Measurements from ENCODE around the gene PRDM1.

PRDM1 gene

DNA sequence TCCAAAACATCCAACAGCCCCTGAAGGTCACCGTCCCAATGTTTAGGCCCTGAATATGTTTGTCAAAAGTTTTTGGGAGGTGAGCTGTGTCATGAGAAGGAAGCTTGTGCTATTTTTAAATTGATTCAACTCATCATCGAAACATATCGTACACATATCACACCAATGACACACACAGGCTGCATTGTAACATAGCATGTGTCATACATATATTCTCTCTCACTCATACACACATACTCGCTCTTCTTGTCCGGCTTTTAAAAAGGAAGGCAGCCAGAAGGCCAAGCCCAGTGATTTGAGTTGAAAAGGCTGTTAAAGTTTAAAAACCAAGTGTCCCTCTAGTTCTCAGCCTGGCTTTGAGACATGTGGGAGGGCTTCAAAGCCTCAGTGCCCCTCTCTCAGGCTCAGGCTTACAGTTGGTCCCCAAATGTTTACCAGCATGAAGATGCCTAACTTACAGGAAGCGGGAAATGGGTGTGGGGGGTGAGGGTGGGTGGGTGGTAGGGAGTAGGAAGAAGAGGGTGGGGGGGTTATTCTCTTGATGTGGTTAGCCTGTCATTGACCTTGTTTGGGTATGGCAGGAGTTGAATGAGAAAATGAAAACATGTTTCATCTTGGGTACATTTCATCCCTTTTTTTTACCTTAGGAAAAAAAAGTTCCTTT lies 3.3 kb upstream of the PRDM1 start:
- no peaks in the 10 kb centered on the region for H3K9me2 ChIP-seq (replicated peaks; ENCODE audit: low read depth, low read length)
- no peaks in the 10 kb centered on the region for H3F3A ChIP-seq (ENCODE audit: low read depth)
- no peaks in the 10 kb centered on the region for H3K79me2 ChIP-seq (ENCODE audit: insufficient read depth, low read length)
- peak overlapping the region; percentile 66 for H3K4me2 ChIP-seq (ENCODE audit: low read depth, low read length, poor library complexity, severe bottlenecking)
- H3K9ac ChIP-seq (ENCODE audit: low read depth, low read length, poor library complexity, severe bottlenecking) = peak overlapping the region; percentile 50
- H3K4me3 ChIP-seq (ENCODE audit: low read length, poor library complexity, severe bottlenecking) = peak overlapping the region; percentile 42
- no peaks in the 10 kb centered on the region for H3K36me3 ChIP-seq (ENCODE audit: insufficient read depth, low read length)
- TF ChIP-seq EZH2phosphoT487 (IDR thresholded peaks at IDR 0.05; ENCODE audit: borderline replicate concordance) = no peak
- TF ChIP-seq, protein P1, sequence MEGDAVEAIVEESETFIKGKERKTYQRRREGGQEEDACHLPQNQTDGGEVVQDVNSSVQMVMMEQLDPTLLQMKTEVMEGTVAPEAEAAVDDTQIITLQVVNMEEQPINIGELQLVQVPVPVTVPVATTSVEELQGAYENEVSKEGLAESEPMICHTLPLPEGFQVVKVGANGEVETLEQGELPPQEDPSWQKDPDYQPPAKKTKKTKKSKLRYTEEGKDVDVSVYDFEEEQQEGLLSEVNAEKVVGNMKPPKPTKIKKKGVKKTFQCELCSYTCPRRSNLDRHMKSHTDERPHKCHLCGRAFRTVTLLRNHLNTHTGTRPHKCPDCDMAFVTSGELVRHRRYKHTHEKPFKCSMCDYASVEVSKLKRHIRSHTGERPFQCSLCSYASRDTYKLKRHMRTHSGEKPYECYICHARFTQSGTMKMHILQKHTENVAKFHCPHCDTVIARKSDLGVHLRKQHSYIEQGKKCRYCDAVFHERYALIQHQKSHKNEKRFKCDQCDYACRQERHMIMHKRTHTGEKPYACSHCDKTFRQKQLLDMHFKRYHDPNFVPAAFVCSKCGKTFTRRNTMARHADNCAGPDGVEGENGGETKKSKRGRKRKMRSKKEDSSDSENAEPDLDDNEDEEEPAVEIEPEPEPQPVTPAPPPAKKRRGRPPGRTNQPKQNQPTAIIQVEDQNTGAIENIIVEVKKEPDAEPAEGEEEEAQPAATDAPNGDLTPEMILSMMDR (conservative IDR thresholded peaks at IDR 0.05; ENCODE audit: low read length) = no peak
- H4K20me1 ChIP-seq (ENCODE audit: insufficient read depth, low read length, poor library complexity, severe bottlenecking) = no peaks in the 10 kb centered on the region
- 0 out of 2 replicates have a peak overlapping the region, but pooled peaks have one; percentile 14 for H2AFZ ChIP-seq (ENCODE audit: low read length)
- H3K9me3 ChIP-seq (ENCODE audit: insufficient read depth, low read depth, low read length) = no peaks in the 10 kb centered on the region
- peaks cover 44% of the 10 kb centered on the region for H3K4me1 ChIP-seq (ENCODE audit: insufficient read depth, low read length, poor library complexity, severe bottlenecking)
- H3K27me3 ChIP-seq (ENCODE audit: insufficient read depth, low read length, poor library complexity, severe bottlenecking) = no peaks in the 10 kb centered on the region

DNA sequence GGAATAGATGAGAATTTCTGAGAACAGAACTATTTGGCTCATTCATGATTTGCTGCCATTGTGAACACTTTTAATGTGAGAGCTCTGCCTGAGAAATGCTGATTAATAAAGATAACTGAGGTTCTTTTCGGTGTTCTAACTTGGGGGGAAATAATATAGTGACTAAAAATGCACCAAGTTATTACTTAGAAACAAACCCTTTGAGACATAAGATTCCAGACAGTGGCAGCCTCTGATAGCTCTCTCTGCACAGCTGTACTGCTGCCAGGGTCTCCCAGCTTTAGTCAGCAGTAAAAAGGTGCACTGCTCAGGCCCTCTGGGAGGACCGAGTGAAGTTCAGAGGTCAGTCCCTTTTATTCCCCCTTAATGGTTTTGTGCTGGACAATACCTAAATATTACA lies 2.5 kb upstream of the PRDM1 start:
- H3K79me2 ChIP-seq (ENCODE audit: insufficient read depth, low read length) = no peaks in the 10 kb centered on the region
- no peaks in the 10 kb centered on the region for H3K27me3 ChIP-seq (ENCODE audit: insufficient read depth, low read length, poor library complexity, severe bottlenecking)
- H3K9ac ChIP-seq (ENCODE audit: low read depth, low read length, poor library complexity, severe bottlenecking) = peak overlapping the region; percentile 50
- peaks cover 44% of the 10 kb centered on the region for H3K4me1 ChIP-seq (ENCODE audit: insufficient read depth, low read length, poor library complexity, severe bottlenecking)
- H3F3A ChIP-seq (ENCODE audit: low read depth) = no peaks in the 10 kb centered on the region
- no peak overlapping the region for H2AFZ ChIP-seq (ENCODE audit: low read length)
- no peaks in the 10 kb centered on the region for H4K20me1 ChIP-seq (ENCODE audit: insufficient read depth, low read length, poor library complexity, severe bottlenecking)
- no peaks in the 10 kb centered on the region for H3K9me2 ChIP-seq (replicated peaks; ENCODE audit: low read depth, low read length)
- H3K4me3 ChIP-seq (ENCODE audit: low read length, poor library complexity, severe bottlenecking) = peak overlapping the region; percentile 42
- no peaks in the 10 kb centered on the region for H3K36me3 ChIP-seq (ENCODE audit: insufficient read depth, low read length)
- no peaks in the 10 kb centered on the region for H3K9me3 ChIP-seq (ENCODE audit: insufficient read depth, low read depth, low read length)
- TF ChIP-seq, protein P1 (conservative IDR thresholded peaks at IDR 0.05; ENCODE audit: low read length) = no peak
- no peak for TF ChIP-seq EZH2phosphoT487 (IDR thresholded peaks at IDR 0.05; ENCODE audit: borderline replicate concordance)
- H3K4me2 ChIP-seq (ENCODE audit: low read depth, low read length, poor library complexity, severe bottlenecking) = peak overlapping the region; percentile 66

DNA sequence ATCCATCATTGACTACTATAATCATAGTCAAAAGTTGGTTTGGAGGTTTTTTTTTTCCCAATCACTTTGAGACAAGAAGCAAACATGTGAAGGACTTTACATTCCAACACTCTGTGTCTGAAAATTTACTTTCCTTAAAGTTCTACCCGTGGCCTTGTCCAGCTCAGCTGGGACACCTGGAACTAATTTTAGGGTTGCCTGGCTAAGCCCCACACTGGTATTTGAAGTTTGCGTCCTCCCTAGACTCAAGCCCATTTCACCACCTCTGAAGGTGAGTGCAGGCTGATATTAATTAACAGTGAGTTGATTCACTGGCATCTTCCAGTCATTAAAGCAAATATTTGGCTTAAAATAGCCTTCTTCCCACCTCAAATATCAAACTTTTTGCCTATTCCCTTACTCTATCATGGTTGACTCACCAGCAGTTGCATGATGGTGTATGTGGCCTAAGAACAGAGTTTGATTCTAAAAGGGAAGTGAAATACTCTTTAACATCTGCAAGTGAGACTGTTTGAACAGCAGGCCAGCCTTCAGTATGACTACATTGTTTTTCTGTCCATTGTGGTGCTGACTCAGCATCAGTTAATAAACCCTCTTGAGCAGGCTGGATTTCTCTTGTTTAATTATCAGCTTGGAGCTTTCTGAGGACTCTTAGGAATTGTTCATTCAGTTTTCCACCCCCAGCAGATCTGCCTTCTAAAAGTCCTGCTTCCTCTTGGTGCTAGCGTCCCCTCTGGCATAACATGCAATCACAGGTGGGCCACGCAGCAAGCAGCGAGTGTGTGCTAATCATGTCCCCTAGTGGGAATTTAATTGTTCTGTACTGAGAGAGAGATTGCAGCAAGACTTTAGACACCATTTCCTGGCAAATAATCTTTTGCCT lies 1.8 kb upstream of the PRDM1 start:
- no peaks in the 10 kb centered on the region for H4K20me1 ChIP-seq (ENCODE audit: insufficient read depth, low read length, poor library complexity, severe bottlenecking)
- peak overlapping the region; percentile 55 for H2AFZ ChIP-seq (ENCODE audit: low read length)
- TF ChIP-seq, protein P1 (conservative IDR thresholded peaks at IDR 0.05; ENCODE audit: low read length) = peak; percentile 96
- TF ChIP-seq EZH2phosphoT487 (IDR thresholded peaks at IDR 0.05; ENCODE audit: borderline replicate concordance) = no peak
- no peak overlapping the region for H3K4me3 ChIP-seq (ENCODE audit: low read length, poor library complexity, severe bottlenecking)
- H3K4me1 ChIP-seq (ENCODE audit: insufficient read depth, low read length, poor library complexity, severe bottlenecking) = peaks cover 44% of the 10 kb centered on the region
- no peaks in the 10 kb centered on the region for H3K79me2 ChIP-seq (ENCODE audit: insufficient read depth, low read length)
- H3K27me3 ChIP-seq (ENCODE audit: insufficient read depth, low read length, poor library complexity, severe bottlenecking) = no peaks in the 10 kb centered on the region
- H3F3A ChIP-seq (ENCODE audit: low read depth) = no peaks in the 10 kb centered on the region
- H3K9me3 ChIP-seq (ENCODE audit: insufficient read depth, low read depth, low read length) = no peaks in the 10 kb centered on the region
- H3K4me2 ChIP-seq (ENCODE audit: low read depth, low read length, poor library complexity, severe bottlenecking) = peak overlapping the region; percentile 66
- H3K9ac ChIP-seq (ENCODE audit: low read depth, low read length, poor library complexity, severe bottlenecking) = peak overlapping the region; percentile 17
- H3K9me2 ChIP-seq (replicated peaks; ENCODE audit: low read depth, low read length) = no peaks in the 10 kb centered on the region
- H3K36me3 ChIP-seq (ENCODE audit: insufficient read depth, low read length) = no peaks in the 10 kb centered on the region

Measured in Loucy (cell line).